Upper lobe of left lung (tissue), 6 donors: ENCODE measurements around the gene HEATR5B. TPM values are rescaled to one million over a fixed set of nuclear protein-coding genes. Genes with fewer than 3 reads are reported as not detected.

ENCODE experiments used
- ATAC-seq, 2 donors: fragments of 200-7000 bp; cut with Tn5 transposase; one replicate each; pipeline ENCODE4 v1.9.1; 2022; ENCODE audit warnings: mild to moderate bottlenecking in 2 of 2, moderate library complexity in 2 of 2; ENCODE audit not compliant: low FRiP score in 2 of 2
- DNase-seq, 2 donors: peaks; one replicate each; pipeline ENCODE4 v3.0.0-alpha.2; 2019 to 2020
- H3K27ac ChIP-seq, 4 donors: fragments of 200-600 bp; sonication (generic); one replicate each; pipeline ENCODE4 v1.5.1; 2016 to 2019
- H3K27me3 ChIP-seq, 4 donors: fragments of 200-600 bp; sonication (generic); one replicate each; pipeline ENCODE4 v1.5.1; 2017 to 2019
- H3K36me3 ChIP-seq, 4 donors: fragments of 200-600 bp; sonication (generic); one replicate each; pipeline ENCODE4 v1.5.1; 2016 to 2019
- H3K4me1 ChIP-seq, 4 donors: fragments of 200-600 bp; sonication (generic); one replicate each; pipeline ENCODE4 v1.5.1; 2018 to 2019
- H3K4me3 ChIP-seq, 4 donors: fragments of 200-600 bp; sonication (generic); one replicate each; pipeline ENCODE4 v1.5.1; 2017 to 2019; ENCODE audit warnings: mild to moderate bottlenecking in 2 of 4, moderate library complexity in 1 of 4
- H3K9me3 ChIP-seq, 4 donors: fragments of 200-600 bp; sonication (generic); one replicate each; pipeline ENCODE4 v1.5.1; 2018 to 2019
- CTCF ChIP-seq, 6 experiments: fragments of 450-650 bp in 4 of 6; fragments of 200-600 bp in 2 of 6; sonication (generic) in 2 of 6; IDR thresholded peaks; one replicate each; pipeline ENCODE4 v1.5.1; 2016 to 2019; ENCODE audit warnings: antibody characterized with exemption in 6 of 6
- EP300 ChIP-seq, 4 donors: sonication (generic); formaldehyde crosslinking; IDR thresholded peaks; one replicate each; pipeline ENCODE4 v1.5.1; 2017; ENCODE audit warnings: antibody characterized with exemption in 4 of 4, control low read depth in 2 of 4
- POLR2A ChIP-seq, 4 donors: fragments of 450-650 bp; IDR thresholded peaks; one replicate each; pipeline ENCODE4 v1.5.1; 2016 to 2017; ENCODE audit warnings: antibody characterized with exemption in 4 of 4, mild to moderate bottlenecking in 2 of 4
- POLR2AphosphoS5 ChIP-seq, 2 donors: sonication (generic); formaldehyde crosslinking; IDR thresholded peaks; one replicate each; pipeline ENCODE4 v1.5.1; 2017; ENCODE audit warnings: antibody characterized with exemption in 2 of 2
- WGBS, 2 donors: methylation state at CpG; one replicate each; pipeline ENCODE4 v1.1.5; 2017 to 2018; 5-methylcytosine and 5-hydroxymethylcytosine counted together
- total RNA-seq, 6 donors: library from RNA; depleted of rRNA in 4 of 6; stranded (reverse); fragments of >200 nt in 4 of 6; gene quantifications; one replicate each; pipeline versions ENCODE4 v1.1.0 to v1.2.1, GENCODE V29; 2016 to 2021
- donor health status: DM: no; HTN: no; CAD: no; lungs with moderate emphysema.
- donor health status: DM: no; HTN: yes; CAD: no; lungs with severe emphysema.

The HEATR5B gene
- total RNA-seq, 6 donors from 2014 or later, result 24.3 to 52.4 (median 33.8) TPM

GRCh38 chr2:36954977-36955607, 129.1 kb downstream of the HEATR5B start:
- Histone ChIP-seq H3K36me3 (no peaks in the 10 kb centered on the region), H3K27ac (no peak overlapping the region), H3K9me3 (no peaks in the 10 kb centered on the region), H3K27me3 (no peaks in the 10 kb centered on the region), H3K4me1 (peaks cover 5 to 18% (median 9%) of the 10 kb centered on the region in 4 donors), H3K4me3 (no peak overlapping the region)
- DNase-seq (no peak), ATAC-seq (no peak)
- 69 to 79% methylated on average over 6 of the region's 6 CpGs for WGBS, 2 donors
- TF ChIP-seq EP300 (IDR thresholded peaks at IDR 0.05) (no peak), POLR2A (IDR thresholded peaks at IDR 0.05) (no peak), POLR2AphosphoS5 (IDR thresholded peaks at IDR 0.05) (no peak), CTCF (IDR thresholded peaks at IDR 0.05) (no peak)

- DNase-seq, result no peak
- H3K4me3 ChIP-seq, result no peak overlapping the region
- peak in 1 of 2 donors; percentile 62 for ATAC-seq
- peak overlapping the region in 1 of 4 donors; percentile 14 for H3K27ac ChIP-seq
- H3K36me3 ChIP-seq, result no peaks in the 10 kb centered on the region
- peaks cover 5 to 14% (median 8%) of the 10 kb centered on the region in 4 donors for H3K4me1 ChIP-seq
- H3K27me3 ChIP-seq, result no peaks in the 10 kb centered on the region
- TF ChIP-seq CTCF (IDR thresholded peaks at IDR 0.05), result no peak
- TF ChIP-seq POLR2AphosphoS5 (IDR thresholded peaks at IDR 0.05), result no peak
- TF ChIP-seq EP300 (IDR thresholded peaks at IDR 0.05), result no peak
- TF ChIP-seq POLR2A (IDR thresholded peaks at IDR 0.05), result no peak
- H3K9me3 ChIP-seq, result no peaks in the 10 kb centered on the region
- 73 to 76% methylated on average over 3 of the region's 3 CpGs for WGBS, 2 donors
These were observed 131.4 kb downstream of the HEATR5B start for GRCh38 chr2:36952748-36953197.

- DNase-seq, result no peak
- TF ChIP-seq CTCF (IDR thresholded peaks at IDR 0.05), result no peak
- no peak for TF ChIP-seq POLR2AphosphoS5 (IDR thresholded peaks at IDR 0.05)
- TF ChIP-seq EP300 (IDR thresholded peaks at IDR 0.05), result no peak
- TF ChIP-seq POLR2A (IDR thresholded peaks at IDR 0.05), result no peak
These were observed 132.6 kb downstream of the HEATR5B start for GRCh38 chr2:36951574-36951973.

GRCh38 chr2:36951027-36951518, 133.1 kb downstream of the HEATR5B start:
- H3K36me3 ChIP-seq, result no peaks in the 10 kb centered on the region
- WGBS, 2 donors, result 52 to 87% methylated on average over 2 of the region's 2 CpGs
- peak overlapping the region in 1 of 4 donors; percentile 9 for H3K27ac ChIP-seq
- TF ChIP-seq EP300 (IDR thresholded peaks at IDR 0.05) (no peak), CTCF (IDR thresholded peaks at IDR 0.05) (no peak), POLR2AphosphoS5 (IDR thresholded peaks at IDR 0.05) (no peak), POLR2A (IDR thresholded peaks at IDR 0.05) (no peak)
- no peak for DNase-seq
- ATAC-seq, result no peak
- H3K4me3 ChIP-seq, result no peak overlapping the region
- H3K4me1 ChIP-seq, result peaks cover 4 to 14% (median 6%) of the 10 kb centered on the region in 4 donors
- H3K27me3 ChIP-seq, result no peaks in the 10 kb centered on the region
- no peaks in the 10 kb centered on the region for H3K9me3 ChIP-seq

More at GRCh38 chr2:36951574-36951973, 132.6 kb downstream of the HEATR5B start:
- peak in 1 of 2 donors; percentile 23 for ATAC-seq
- 86 to 92% methylated on average over 4 to 7 of the region's 7 CpGs for WGBS, 2 donors
- Histone ChIP-seq H3K4me1 (peaks cover 4 to 14% (median 6%) of the 10 kb centered on the region in 4 donors), H3K9me3 (no peaks in the 10 kb centered on the region), H3K36me3 (no peaks in the 10 kb centered on the region), H3K4me3 (no peak overlapping the region), H3K27ac (no peak overlapping the region), H3K27me3 (no peaks in the 10 kb centered on the region)
